ENCODE data around the gene NTSR2. TPM values are rescaled to one million over a fixed set of nuclear protein-coding genes. Genes with fewer than 3 reads are reported as not detected.

Gene NTSR2
- total and polyA plus RNA-seq, 2 of the 8 experiments (the other 6 are each of a cell fraction or from before 2014, with no cell fraction given): 0.05 TPM; not detected in 1

DNA sequence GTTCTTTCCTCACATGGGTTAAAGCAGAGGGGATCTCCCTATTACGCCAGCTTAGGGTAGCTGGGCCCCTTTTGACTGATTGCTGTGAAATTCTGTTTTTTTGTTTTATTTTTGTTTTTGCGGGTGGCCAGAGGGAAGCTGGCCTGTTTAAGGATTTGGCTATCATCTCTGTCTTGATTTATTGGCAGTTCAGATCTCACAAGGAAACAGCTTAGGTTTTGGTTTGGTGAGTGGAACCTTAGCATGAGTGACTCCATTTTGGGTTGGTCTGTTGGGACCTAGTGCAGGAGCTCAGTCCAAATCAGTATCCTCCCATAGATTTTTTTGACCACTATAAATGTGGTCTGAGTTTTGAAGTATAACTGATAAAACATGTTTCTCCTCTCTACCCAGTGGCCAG, 25.6 kb upstream of the NTSR2 start (continued):
- TF ChIP-seq CHD7 (IDR thresholded peaks at IDR 0.05; ENCODE audit: insufficient replicate concordance, low read length): no peak
- no peak for TF ChIP-seq SRF (IDR thresholded peaks at IDR 0.05; ENCODE audit: low read depth, low read length)
